Stimulated activated CD8-positive, alpha-beta memory T cell treated with anti-CD3 and anti-CD28 coated beads, Interleukin-7, amount 100 ng/mL, for 4 hours (primary cell): Measurements from ENCODE around the gene ATXN2.
"Not testable (repeated sequence)": the region's sequence is repeated elsewhere in the genome, so short reads cannot be mapped to it uniquely, and the experiment has no call there.

Experiments
- DNase-seq, 2 donors: peaks; one replicate each; pipeline ENCODE4 v3.0.0-alpha.2; 2020; ENCODE audit warnings: low read depth in 2 of 2

Gene ATXN2

GRCh38 chr12:111405149-111405858 lies 193.8 kb downstream of the ATXN2 start:
- DNase-seq, result peak; percentile 98 to 99

GRCh38 chr12:111404362-111405148 lies 194.6 kb downstream of the ATXN2 start:
- peak; percentile 85 to 90 for DNase-seq

GRCh38 chr12:111402490-111402824 lies 196.7 kb downstream of the ATXN2 start:
- not testable (repeated sequence) for DNase-seq
